Activated CD4-positive, alpha-beta T cell treated with anti-CD3 and anti-CD28 coated beads for 24 hours (primary cell): ENCODE results near the gene PVALEF.
"Not testable (repeated sequence)": the region's sequence is repeated elsewhere in the genome, so short reads cannot be mapped to it uniquely, and the experiment has no call there.

Source experiments
- DNase-seq, 2 donors: peaks; one replicate each; pipeline ENCODE4 v3.0.0-alpha.2; 2020; ENCODE audit warnings: low read depth in 2 of 2

Gene PVALEF

GRCh38 chr17:81219476-81220180, 54.3 kb downstream of the PVALEF start:
- no peak for DNase-seq

- DNase-seq: no peak
Observed at GRCh38 chr17:81221371-81221841, 56.1 kb downstream of the PVALEF start.

GRCh38 chr17:81221842-81222619, 56.7 kb downstream of the PVALEF start:
- DNase-seq: no peak

GRCh38 chr17:81222620-81222905, 57.3 kb downstream of the PVALEF start:
- DNase-seq: no peak

GRCh38 chr17:81222906-81223761, 57.8 kb downstream of the PVALEF start, which contains the start of gene CEP131:
TSS of gene CEP131 (minus strand) at chr17:81222965. CDS start at chr17:81220056, 2,909 bp downstream.
- peak; percentile 100 for DNase-seq

- DNase-seq: no peak
Observed at GRCh38 chr17:81223762-81224130, 58.4 kb downstream of the PVALEF start.

GRCh38 chr17:81227630-81228029, 62.3 kb downstream of the PVALEF start:
- DNase-seq: not testable (repeated sequence)

GRCh38 chr17:81228420-81228819, 63.1 kb downstream of the PVALEF start:
- DNase-seq: no peak

GRCh38 chr17:81228834-81229665, 63.7 kb downstream of the PVALEF start:
- no peak for DNase-seq

GRCh38 chr17:81229666-81229920, 64.3 kb downstream of the PVALEF start:
- DNase-seq: no peak

- DNase-seq: no peak
Observed at GRCh38 chr17:81230043-81230820, 64.9 kb downstream of the PVALEF start.

GRCh38 chr17:81231121-81231645, 65.9 kb downstream of the PVALEF start:
- no peak for DNase-seq

GRCh38 chr17:81231766-81232581, 66.7 kb downstream of the PVALEF start:
- DNase-seq: no peak
